ENCODE results near the gene SNX17.
A peak's percentile ranks its signal among the peaks of the same experiment; 100 is the strongest.
"Not testable (repeated sequence)": the region's sequence is repeated elsewhere in the genome, so short reads cannot be mapped to it uniquely, and the experiment has no call there.

The SNX17 gene

GRCh38 chr2:27400348-27401135, 30.1 kb downstream of the SNX17 start:
- DNase-seq = no peak

GRCh38 chr2:27407798-27408491, 37.5 kb downstream of the SNX17 start:
- no peak for DNase-seq

GRCh38 chr2:27408601-27409320, 38.3 kb downstream of the SNX17 start:
- DNase-seq = no peak

DNA sequence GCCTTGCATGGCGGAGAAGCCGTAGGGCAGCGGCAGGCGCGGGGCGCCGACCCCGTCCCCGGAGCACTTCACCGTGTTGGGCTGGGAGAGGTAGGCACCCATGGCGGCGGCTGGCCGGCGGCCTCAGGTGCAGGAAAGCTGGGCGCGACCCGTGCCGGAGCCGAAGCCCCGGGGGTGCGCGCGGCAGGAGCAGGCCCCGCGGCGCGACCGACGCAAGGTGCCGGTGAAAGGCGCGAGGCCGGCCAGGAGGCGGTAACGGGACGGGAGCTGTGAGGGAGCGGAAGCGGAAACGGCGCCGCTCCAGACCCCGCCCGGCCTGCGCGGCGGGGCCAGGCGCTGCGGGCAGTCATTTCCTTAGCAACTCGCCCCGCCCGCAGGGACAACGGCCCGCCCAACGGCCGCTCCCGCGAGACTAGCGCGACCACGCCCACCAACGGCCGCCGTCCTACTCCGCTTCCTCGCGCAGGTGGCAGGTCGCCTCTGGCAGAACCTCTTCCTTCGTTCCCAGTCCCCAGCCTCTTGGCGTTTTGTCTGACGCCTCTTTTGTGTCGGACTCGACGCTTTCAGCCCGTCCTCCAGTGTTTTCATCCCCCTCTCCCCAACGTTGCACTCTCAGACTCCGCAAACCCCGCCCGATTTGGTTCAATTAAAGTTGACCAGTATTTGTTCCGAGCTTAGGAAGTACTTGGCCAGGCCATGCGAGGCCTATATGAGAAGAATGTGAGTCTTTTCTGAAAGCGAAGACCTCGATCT, 39.1 kb downstream of the SNX17 start, which contains the start of gene PPM1G:
Gene PPM1G, minus strand, starts transcription at position 271 of the 753 bp plus-strand sequence. Its CDS starts 169 bp downstream, at position 102.
- DNase-seq = peak; percentile 58

- no peak for DNase-seq
Measured at GRCh38 chr2:27412419-27413152, 42.2 kb downstream of the SNX17 start.

- no peak for DNase-seq
Measured at GRCh38 chr2:27416151-27416550, 45.7 kb downstream of the SNX17 start.

GRCh38 chr2:27420996-27421395, 50.6 kb downstream of the SNX17 start:
- no peak for DNase-seq

GRCh38 chr2:27421660-27422250, 51.3 kb downstream of the SNX17 start:
- DNase-seq = no peak

- DNase-seq = no peak
Measured at GRCh38 chr2:27422958-27423357, 52.5 kb downstream of the SNX17 start.

- DNase-seq = not testable (repeated sequence)
Measured at GRCh38 chr2:27425039-27425438, 54.6 kb downstream of the SNX17 start.

Data from NCI-H1436 treated with DMSO at 0.1 percent for 48 hours (cell line).